ENCODE data around the gene DICER1. TPM values are rescaled to one million over a fixed set of nuclear protein-coding genes. Genes with fewer than 3 reads are reported as not detected.
A peak's percentile ranks its signal among the peaks of the same experiment; 100 is the strongest.

The DICER1 gene
- total RNA-seq, 2 donors from 2014 or later = 50.5 to 54.2 TPM

- H3K4me1 Mint-ChIP-seq (ENCODE audit: low read depth) = peaks cover 10% of the 10 kb centered on the region
- no peak overlapping the region for H3K4me3 Mint-ChIP-seq
- DNase-seq (no peak), ATAC-seq (replicated peaks in 1 of 2) (no peak)
- no peaks in the 10 kb centered on the region for H3K36me3 Mint-ChIP-seq (ENCODE audit: insufficient read depth in 2 of 2)
- H3K27ac Mint-ChIP-seq = no peak overlapping the region
- H3K9me3 Mint-ChIP-seq = no peaks in the 10 kb centered on the region
- peaks cover 7% of the 10 kb centered on the region for H3K27me3 Mint-ChIP-seq (ENCODE audit: low read depth)
Observed at GRCh38 chr14:95063391-95063790, 93.9 kb downstream of the DICER1 start.

DNA sequence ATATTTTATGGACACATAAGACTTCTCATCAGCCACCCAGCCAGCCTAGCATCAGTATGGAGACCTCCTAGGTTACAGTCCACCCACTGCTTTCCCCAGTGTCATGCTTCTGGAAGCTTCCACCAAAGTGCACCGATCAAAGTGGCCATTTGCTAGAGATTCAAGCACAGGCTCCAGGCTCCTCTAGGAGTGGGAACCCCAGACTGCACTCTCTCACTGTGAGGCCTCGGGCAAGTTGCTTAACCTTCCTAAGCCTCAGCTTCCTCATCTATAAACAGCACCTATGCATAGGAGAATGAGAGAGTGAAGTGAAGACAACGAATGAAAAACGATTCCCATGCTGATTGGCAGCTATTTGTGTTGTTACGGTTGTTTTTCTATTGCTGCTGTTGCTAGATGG, 94.4 kb downstream of the DICER1 start:
- peaks cover 10% of the 10 kb centered on the region for H3K4me1 Mint-ChIP-seq (ENCODE audit: low read depth)
- no peak overlapping the region for H3K27ac Mint-ChIP-seq
- no peaks in the 10 kb centered on the region for H3K9me3 Mint-ChIP-seq
- no peaks in the 10 kb centered on the region for H3K36me3 Mint-ChIP-seq (ENCODE audit: insufficient read depth in 2 of 2)
- no peak overlapping the region for H3K4me3 Mint-ChIP-seq
- ATAC-seq (replicated peaks in 1 of 2) (no peak), DNase-seq (no peak)
- peaks cover 7% of the 10 kb centered on the region for H3K27me3 Mint-ChIP-seq (ENCODE audit: low read depth)

DNA sequence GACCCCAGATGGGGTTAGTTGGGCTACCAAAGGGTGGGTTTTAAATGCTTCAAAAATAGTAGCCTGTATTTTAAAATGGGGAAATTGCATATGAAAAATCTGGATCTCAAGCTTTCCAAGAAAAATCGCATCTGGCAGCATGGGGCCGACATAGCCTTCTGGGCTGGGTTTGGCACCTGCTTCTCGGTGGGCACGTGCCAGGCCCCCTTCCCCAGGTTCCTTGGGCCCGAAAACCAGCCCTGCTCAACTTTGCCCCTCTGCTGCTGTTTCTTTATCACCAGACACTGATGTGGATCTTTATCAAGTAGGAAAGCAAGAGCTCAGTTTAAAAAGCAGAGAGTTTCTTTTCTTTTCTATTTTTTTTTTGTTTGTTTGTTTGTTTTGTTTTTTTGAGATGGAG, 95.1 kb downstream of the DICER1 start:
- Mint-ChIP-seq H3K36me3 (ENCODE audit: insufficient read depth in 2 of 2) (no peaks in the 10 kb centered on the region), H3K27ac (no peak overlapping the region), H3K4me1 (ENCODE audit: low read depth) (peaks cover 10% of the 10 kb centered on the region), H3K27me3 (ENCODE audit: low read depth) (peaks cover 7% of the 10 kb centered on the region), H3K4me3 (no peak overlapping the region), H3K9me3 (no peaks in the 10 kb centered on the region)
- no peak for DNase-seq
- no peak for ATAC-seq (replicated peaks in 1 of 2)

- DNase-seq (no peak), ATAC-seq (replicated peaks in 1 of 2) (no peak)
- H3K4me1 Mint-ChIP-seq (ENCODE audit: low read depth) = peaks cover 10% of the 10 kb centered on the region
- H3K4me3 Mint-ChIP-seq = no peak overlapping the region
- H3K36me3 Mint-ChIP-seq (ENCODE audit: insufficient read depth in 2 of 2) = no peaks in the 10 kb centered on the region
- peaks cover 7% of the 10 kb centered on the region for H3K27me3 Mint-ChIP-seq (ENCODE audit: low read depth)
- no peak overlapping the region for H3K27ac Mint-ChIP-seq
- H3K9me3 Mint-ChIP-seq = no peaks in the 10 kb centered on the region
Observed at GRCh38 chr14:95061317-95062093, 95.8 kb downstream of the DICER1 start.

GRCh38 chr14:95059126-95059525, 98.2 kb downstream of the DICER1 start:
- Mint-ChIP-seq H3K9me3 (no peaks in the 10 kb centered on the region), H3K4me1 (ENCODE audit: low read depth) (peaks cover 10% of the 10 kb centered on the region), H3K27me3 (ENCODE audit: low read depth) (peaks cover 2% of the 10 kb centered on the region), H3K36me3 (ENCODE audit: insufficient read depth in 2 of 2) (no peaks in the 10 kb centered on the region), H3K27ac (no peak overlapping the region), H3K4me3 (peak overlapping the region; percentile 12 to 33)
- DNase-seq (no peak), ATAC-seq (replicated peaks in 1 of 2) (peak; percentile 64 to 65)

DNA sequence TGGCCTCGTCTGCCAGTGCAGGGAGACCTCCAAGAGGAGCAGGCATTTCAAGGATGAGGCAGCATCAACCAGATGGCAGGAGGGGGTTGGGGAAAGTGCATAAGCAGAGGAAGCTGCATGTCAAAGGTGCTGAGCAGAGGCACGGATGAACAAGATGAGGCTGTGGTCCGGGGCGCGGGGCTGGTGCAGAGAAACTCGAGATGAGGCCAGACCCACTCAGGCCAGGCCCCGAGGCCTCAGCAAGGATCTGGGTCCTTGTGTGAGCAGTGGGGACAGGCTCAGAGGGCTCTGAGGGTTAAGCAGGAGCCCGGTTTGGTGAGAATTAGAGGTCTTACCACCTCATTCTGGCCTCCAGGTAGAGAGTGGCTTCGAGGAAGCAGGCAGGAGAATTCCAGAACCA, 98.8 kb downstream of the DICER1 start:
- no peak for ATAC-seq (replicated peaks in 1 of 2)
- peaks cover 10% of the 10 kb centered on the region for H3K4me1 Mint-ChIP-seq (ENCODE audit: low read depth)
- no peaks in the 10 kb centered on the region for H3K36me3 Mint-ChIP-seq (ENCODE audit: insufficient read depth in 2 of 2)
- H3K9me3 Mint-ChIP-seq = no peaks in the 10 kb centered on the region
- H3K4me3 Mint-ChIP-seq = peak overlapping the region in 1 of 2 donors; percentile 18
- no peak overlapping the region for H3K27ac Mint-ChIP-seq
- no peaks in the 10 kb centered on the region for H3K27me3 Mint-ChIP-seq (ENCODE audit: low read depth)
- no peak for DNase-seq

DNA sequence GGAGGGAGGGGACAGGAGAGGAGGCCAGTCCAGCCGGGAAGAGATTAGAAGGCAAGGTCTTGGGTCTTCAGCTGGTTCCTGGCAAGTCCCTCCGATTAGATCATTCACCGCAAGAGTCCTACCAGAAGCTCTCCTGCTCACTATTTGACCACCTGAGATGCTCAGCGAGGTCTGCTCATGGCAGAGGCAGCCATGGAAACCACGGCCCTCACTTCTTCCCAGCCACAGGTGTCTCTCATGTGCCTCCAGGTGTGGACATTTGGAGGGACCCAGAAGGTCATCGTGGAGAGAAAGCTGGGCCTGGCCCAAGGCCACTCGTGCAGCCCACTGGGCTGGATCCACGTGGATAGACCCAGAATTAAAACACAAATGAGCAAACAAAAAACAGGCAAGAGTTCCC, 99.5 kb downstream of the DICER1 start:
- Mint-ChIP-seq H3K27me3 (ENCODE audit: low read depth) (no peaks in the 10 kb centered on the region), H3K9me3 (no peaks in the 10 kb centered on the region), H3K36me3 (ENCODE audit: insufficient read depth in 2 of 2) (no peaks in the 10 kb centered on the region), H3K27ac (no peak overlapping the region), H3K4me1 (ENCODE audit: low read depth) (peaks cover 10% of the 10 kb centered on the region), H3K4me3 (no peak overlapping the region)
- DNase-seq = no peak
- ATAC-seq (replicated peaks in 1 of 2) = no peak

DNA sequence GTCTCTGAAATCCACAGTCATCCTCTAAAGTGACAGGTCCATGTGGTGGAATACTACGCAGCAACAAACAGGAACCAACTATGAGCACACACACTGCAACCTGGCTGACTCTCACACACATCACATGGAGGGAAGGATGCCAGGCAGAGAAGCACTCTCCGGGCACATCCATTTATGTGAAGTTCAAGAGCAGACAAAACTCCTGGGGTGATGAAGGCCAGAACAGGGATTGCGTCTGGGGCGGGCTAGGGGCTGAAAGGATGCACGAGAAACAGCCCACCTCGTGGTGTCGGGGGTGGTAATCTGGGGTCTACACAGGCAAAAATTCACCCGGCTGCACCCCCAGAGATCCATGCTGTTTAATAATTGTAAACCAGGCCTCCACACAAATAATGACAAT, 100.2 kb downstream of the DICER1 start:
- Mint-ChIP-seq H3K4me3 (no peak overlapping the region), H3K36me3 (ENCODE audit: insufficient read depth in 2 of 2) (no peaks in the 10 kb centered on the region), H3K4me1 (ENCODE audit: low read depth) (peaks cover 10% of the 10 kb centered on the region), H3K9me3 (no peaks in the 10 kb centered on the region), H3K27me3 (ENCODE audit: low read depth) (no peaks in the 10 kb centered on the region), H3K27ac (no peak overlapping the region)
- DNase-seq (no peak), ATAC-seq (replicated peaks in 1 of 2) (no peak)

GRCh38 chr14:95056476-95056875, 100.9 kb downstream of the DICER1 start:
- no peaks in the 10 kb centered on the region for H3K9me3 Mint-ChIP-seq
- H3K4me1 Mint-ChIP-seq (ENCODE audit: low read depth) = peaks cover 10% of the 10 kb centered on the region
- ATAC-seq (replicated peaks in 1 of 2) (no peak), DNase-seq (no peak)
- H3K27ac Mint-ChIP-seq = no peak overlapping the region
- H3K36me3 Mint-ChIP-seq (ENCODE audit: insufficient read depth in 2 of 2) = no peaks in the 10 kb centered on the region
- no peaks in the 10 kb centered on the region for H3K27me3 Mint-ChIP-seq (ENCODE audit: low read depth)
- no peak overlapping the region for H3K4me3 Mint-ChIP-seq

GRCh38 chr14:95055318-95055717, 102.0 kb downstream of the DICER1 start:
- H3K4me3 Mint-ChIP-seq = no peak overlapping the region

DNA sequence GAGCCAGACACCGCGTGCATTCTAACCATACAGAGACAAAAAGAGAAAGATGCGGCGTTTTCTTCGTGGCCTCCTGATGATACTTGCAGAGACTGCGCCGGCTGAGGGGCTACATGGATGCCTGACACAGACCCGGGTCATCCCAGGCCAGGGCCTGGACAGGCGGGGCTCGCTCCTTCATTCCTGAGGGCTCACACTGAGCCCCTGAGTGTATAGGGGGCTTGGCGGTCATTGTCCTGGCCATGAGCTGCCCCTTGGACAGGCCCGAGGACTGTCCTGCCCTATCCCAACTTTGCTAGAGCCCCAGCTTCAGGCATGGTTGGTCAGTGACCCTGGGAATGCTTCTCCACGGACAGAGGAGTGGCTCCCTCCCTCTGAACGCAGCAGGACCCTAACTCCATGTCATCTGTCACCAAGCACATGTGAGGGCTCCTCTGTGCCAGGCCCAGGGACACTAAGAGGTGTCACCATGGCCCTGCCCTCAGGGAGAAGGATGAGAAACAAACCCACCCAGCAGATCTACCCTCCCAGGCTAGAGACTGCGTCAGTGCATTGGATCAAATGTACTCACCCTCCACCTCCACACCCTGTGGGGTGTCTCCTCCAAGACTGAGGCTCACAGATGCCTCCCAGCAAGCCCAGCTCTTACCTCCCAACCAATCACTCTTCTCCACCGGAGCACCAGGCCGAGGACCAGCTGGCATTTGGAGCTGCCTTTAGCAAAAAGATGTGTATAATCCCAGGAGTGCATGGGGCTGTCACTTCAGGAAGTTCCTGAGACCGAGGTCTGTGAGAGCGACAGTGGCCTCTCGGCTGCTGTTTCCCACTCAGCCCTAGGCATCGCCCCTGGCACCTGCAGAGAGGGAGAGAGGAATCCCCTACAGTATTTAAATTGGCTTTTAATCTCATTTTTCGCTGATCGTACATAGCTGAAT, 102.7 kb downstream of the DICER1 start:
- H3K27me3 Mint-ChIP-seq (ENCODE audit: low read depth) = peaks cover 7% of the 10 kb centered on the region
- peaks cover 10% of the 10 kb centered on the region for H3K4me1 Mint-ChIP-seq (ENCODE audit: low read depth)
- H3K36me3 Mint-ChIP-seq (ENCODE audit: insufficient read depth in 2 of 2) = no peaks in the 10 kb centered on the region
- no peak for DNase-seq
- no peaks in the 10 kb centered on the region for H3K9me3 Mint-ChIP-seq
- no peak for ATAC-seq (replicated peaks in 1 of 2)
- no peak overlapping the region for H3K4me3 Mint-ChIP-seq
- H3K27ac Mint-ChIP-seq = no peak overlapping the region

More at GRCh38 chr14:95055318-95055717, 102.0 kb downstream of the DICER1 start:
- H3K27ac Mint-ChIP-seq = no peak overlapping the region
- ATAC-seq (replicated peaks in 1 of 2) (no peak), DNase-seq (no peak)
- peaks cover 10% of the 10 kb centered on the region for H3K4me1 Mint-ChIP-seq (ENCODE audit: low read depth)
- no peaks in the 10 kb centered on the region for H3K9me3 Mint-ChIP-seq
- H3K27me3 Mint-ChIP-seq (ENCODE audit: low read depth) = peaks cover under 1% of the 10 kb centered on the region
- no peaks in the 10 kb centered on the region for H3K36me3 Mint-ChIP-seq (ENCODE audit: insufficient read depth in 2 of 2)

DNA sequence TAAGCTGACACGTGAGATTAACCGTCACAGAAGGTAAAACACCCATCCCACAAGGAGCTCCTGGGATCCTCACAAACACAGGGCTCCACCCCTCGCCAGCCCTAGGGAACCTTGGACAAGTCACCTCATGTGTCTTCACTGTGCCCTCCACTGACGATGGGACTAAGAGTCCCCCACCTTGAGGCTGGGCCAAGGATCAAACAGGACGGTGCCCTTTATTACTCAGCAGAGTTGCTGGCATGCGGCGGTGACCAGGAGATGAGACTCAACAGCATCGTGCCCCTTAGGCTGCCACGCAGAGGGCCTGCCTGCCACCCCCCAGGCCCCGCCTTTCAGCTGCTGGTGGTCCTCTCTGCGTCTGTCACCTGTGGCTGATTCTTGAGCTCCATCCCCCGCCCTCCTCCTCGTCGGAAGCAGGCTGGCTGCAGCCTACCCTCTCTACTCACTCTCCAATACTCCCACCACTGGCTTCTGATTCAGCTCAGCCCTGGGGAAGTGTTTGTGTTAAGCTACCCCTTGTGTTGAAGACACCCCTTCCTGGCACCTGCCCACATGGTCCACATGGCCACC, 105.2 kb downstream of the DICER1 start:
- DNase-seq (no peak), ATAC-seq (replicated peaks in 1 of 2) (no peak)
- Mint-ChIP-seq H3K27me3 (ENCODE audit: low read depth) (peaks cover 15% of the 10 kb centered on the region), H3K4me1 (ENCODE audit: low read depth) (no peaks in the 10 kb centered on the region), H3K36me3 (ENCODE audit: insufficient read depth in 2 of 2) (no peaks in the 10 kb centered on the region), H3K9me3 (no peaks in the 10 kb centered on the region), H3K4me3 (no peak overlapping the region), H3K27ac (no peak overlapping the region)

GRCh38 chr14:95049952-95050351, 107.4 kb downstream of the DICER1 start:
- no peak overlapping the region for H3K4me3 Mint-ChIP-seq
- no peaks in the 10 kb centered on the region for H3K4me1 Mint-ChIP-seq (ENCODE audit: low read depth)
- H3K27me3 Mint-ChIP-seq (ENCODE audit: low read depth) = peaks cover 15% of the 10 kb centered on the region
- no peak for ATAC-seq (replicated peaks in 1 of 2)
- H3K27ac Mint-ChIP-seq = no peak overlapping the region
- DNase-seq = no peak
- H3K9me3 Mint-ChIP-seq = no peaks in the 10 kb centered on the region
- no peaks in the 10 kb centered on the region for H3K36me3 Mint-ChIP-seq (ENCODE audit: insufficient read depth in 2 of 2)

All from activated T-cell treated with anti-CD3 and anti-CD28 coated beads, Interleukin-2, amount 50 U/mL, for 72 hours (primary cell).